Peyer's patch (tissue), 4 donors: ENCODE data around the gene HPS1.

Experiments
- POLR2A ChIP-seq, 2 donors: fragments of 450-650 bp; IDR thresholded peaks; one replicate each; pipeline ENCODE4 v1.5.1; 2017; ENCODE audit warnings: antibody characterized with exemption in 2 of 2, mild to moderate bottlenecking in 2 of 2, moderate library complexity in 2 of 2
- TF ChIP-seq, protein P1 (sequence below), 6 experiments: fragments of 450-650 bp in 4 of 6; fragments of 200-600 bp in 2 of 6; sonication (generic) in 1 of 6; IDR thresholded peaks; one replicate each; pipeline ENCODE4 v1.5.1; 2017 to 2019; ENCODE audit warnings: antibody characterized with exemption in 6 of 6, mild to moderate bottlenecking in 3 of 6, moderate library complexity in 1 of 6

- TF ChIP-seq, protein P1, sequence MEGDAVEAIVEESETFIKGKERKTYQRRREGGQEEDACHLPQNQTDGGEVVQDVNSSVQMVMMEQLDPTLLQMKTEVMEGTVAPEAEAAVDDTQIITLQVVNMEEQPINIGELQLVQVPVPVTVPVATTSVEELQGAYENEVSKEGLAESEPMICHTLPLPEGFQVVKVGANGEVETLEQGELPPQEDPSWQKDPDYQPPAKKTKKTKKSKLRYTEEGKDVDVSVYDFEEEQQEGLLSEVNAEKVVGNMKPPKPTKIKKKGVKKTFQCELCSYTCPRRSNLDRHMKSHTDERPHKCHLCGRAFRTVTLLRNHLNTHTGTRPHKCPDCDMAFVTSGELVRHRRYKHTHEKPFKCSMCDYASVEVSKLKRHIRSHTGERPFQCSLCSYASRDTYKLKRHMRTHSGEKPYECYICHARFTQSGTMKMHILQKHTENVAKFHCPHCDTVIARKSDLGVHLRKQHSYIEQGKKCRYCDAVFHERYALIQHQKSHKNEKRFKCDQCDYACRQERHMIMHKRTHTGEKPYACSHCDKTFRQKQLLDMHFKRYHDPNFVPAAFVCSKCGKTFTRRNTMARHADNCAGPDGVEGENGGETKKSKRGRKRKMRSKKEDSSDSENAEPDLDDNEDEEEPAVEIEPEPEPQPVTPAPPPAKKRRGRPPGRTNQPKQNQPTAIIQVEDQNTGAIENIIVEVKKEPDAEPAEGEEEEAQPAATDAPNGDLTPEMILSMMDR (IDR thresholded peaks at IDR 0.05), result no peak
- TF ChIP-seq POLR2A (IDR thresholded peaks at IDR 0.05), result no peak
Observed at GRCh38 chr10:98433881-98434732, 12.6 kb downstream of the HPS1 start.
